Amniotic epithelial cell (primary cell): ENCODE measurements around the gene VSIG10L2.

ENCODE experiments used
- DNase-seq: peaks from one replicate; pipeline ENCODE4 v3.0.0-alpha.2; 2010; ENCODE audit warnings: low read depth

The VSIG10L2 gene

GRCh38 chr11:125947419-125948277 is 1.8 kb downstream of the VSIG10L2 start:
- DNase-seq: no peak

DNA sequence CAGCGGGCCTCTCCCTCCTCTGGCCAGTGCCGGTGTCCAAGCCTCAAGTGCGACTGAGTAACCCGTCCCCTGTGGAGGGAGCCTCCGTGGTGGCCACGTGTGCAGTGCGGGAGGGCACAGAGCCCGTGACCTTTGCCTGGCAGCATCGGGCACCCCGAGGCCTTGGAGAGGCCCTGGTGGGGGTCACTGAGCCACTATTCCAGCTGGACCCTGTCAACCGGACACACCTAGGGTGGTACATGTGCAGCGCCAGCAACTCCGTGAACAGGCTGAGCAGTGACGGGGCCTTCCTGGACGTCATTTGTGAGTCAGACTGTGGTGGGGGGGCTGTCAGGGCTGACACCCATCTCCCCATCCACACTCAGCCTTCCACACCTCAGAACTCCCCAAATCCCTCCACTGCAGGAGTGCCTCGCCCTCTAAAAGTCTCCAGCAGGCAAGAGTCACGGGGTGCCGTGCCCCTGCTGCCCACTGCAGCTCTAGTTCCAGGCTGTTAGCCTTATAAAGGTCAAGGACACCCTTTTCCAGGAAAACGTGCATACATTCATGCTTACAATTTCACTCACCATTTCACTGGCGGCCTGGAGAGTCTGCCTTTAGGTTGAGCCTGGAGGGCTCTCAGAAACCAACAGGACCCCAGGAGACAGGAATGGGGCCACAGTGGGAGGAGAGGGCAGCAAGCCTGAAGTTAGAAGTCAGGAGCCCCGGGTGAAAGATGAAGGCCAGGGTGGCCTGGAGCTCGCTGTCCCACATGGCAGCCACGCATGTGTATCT is 2.6 kb downstream of the VSIG10L2 start:
- DNase-seq: no peak

GRCh38 chr11:125949271-125950177 is 3.7 kb downstream of the VSIG10L2 start:
- no peak for DNase-seq

GRCh38 chr11:125950178-125950490 is 4.3 kb downstream of the VSIG10L2 start:
- DNase-seq: no peak

- DNase-seq: peak; percentile 1
Observed at GRCh38 chr11:125950696-125951651, 5.1 kb downstream of the VSIG10L2 start.

GRCh38 chr11:125951731-125952130 is 5.9 kb downstream of the VSIG10L2 start:
- no peak for DNase-seq

- no peak for DNase-seq
Observed at GRCh38 chr11:125952559-125952958, 6.7 kb downstream of the VSIG10L2 start.

GRCh38 chr11:125952973-125953372 is 7.1 kb downstream of the VSIG10L2 start:
- no peak for DNase-seq

DNA sequence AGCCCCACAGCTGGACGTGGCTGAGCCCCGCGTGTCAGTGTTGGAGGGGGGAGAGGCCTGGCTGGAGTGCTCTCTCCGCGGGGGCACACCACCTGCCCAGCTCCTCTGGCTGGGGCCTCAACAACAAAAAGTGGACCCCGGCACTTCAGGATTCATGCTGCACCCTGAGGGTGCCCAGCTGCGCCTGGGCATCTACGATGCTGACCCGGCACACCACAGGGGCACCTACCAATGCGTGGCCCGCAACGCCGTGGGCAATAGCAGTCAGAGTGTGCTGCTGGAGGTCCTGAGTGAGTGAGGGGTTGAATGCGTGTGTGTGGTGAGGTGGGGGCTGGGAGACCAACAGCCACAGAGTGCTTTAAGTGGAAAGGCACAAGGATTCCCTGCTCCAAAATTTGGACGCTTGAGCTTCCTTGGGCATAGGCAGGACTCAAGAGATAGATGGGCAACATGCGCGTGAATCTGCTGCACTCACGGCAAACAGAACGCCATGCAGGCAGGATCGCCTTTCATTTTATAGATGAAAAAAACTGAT is 7.6 kb downstream of the VSIG10L2 start:
- no peak for DNase-seq

- no peak for DNase-seq
Observed at GRCh38 chr11:125954123-125954944, 8.5 kb downstream of the VSIG10L2 start.

- DNase-seq: no peak
Observed at GRCh38 chr11:125954945-125955640, 9.2 kb downstream of the VSIG10L2 start.

DNA sequence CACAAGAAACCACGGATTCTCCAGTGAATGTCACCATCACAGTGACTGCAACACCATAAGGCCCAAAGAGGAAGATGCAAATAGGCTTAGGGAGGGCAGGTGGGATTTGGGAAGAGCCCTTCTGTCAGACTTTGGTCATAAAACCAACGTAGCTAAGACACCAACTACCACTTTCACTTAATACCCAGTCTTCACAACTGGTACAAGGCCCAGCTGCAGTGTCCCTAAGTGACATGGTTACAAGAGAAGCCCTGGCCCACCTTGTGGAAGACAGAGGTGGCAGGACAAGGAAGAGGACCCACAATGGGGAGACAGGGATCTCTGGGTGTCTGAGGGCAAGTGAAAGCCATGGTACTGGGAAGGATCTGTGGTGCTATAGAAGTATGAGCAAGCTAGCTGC is 10.0 kb downstream of the VSIG10L2 start:
- no peak for DNase-seq

DNA sequence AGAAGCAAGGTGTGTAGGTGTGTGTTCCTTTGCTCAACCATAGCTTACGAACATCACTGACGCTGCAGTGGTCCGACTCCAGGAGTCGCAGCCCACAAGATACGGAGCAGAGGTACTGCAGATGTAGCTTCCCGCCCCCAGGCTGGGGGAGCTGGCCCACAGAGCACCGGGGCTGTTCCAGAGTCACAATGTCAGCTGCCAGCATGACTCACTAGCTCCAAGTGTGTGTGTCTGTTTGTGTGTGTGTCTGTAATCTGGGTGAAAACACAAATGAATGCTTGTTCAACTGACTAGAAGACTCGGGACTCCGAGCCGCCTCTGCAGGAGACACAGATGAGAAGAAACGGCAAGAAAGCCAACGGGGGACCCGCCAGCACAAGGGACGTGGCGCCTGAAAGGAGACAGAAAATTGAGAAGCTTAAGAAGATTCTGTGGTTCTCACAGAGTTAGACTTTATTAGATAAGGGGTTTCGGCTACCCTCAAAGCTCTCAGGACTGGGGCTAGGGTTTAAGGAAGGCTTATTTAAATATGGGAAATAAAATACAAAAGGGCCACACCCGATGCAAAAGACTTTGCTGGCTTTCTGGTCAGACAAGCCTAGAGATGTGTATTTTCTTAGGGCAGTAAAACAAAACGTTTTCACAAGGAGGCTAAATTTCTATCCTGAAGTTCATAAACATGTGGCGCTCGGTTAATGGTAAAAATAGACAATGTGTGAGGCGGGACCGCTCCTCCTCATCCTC is 10.7 kb downstream of the VSIG10L2 start:
- no peak for DNase-seq

GRCh38 chr11:125957618-125958332 is 11.9 kb downstream of the VSIG10L2 start:
- no peak for DNase-seq

GRCh38 chr11:125958872-125959400 is 13.1 kb downstream of the VSIG10L2 start:
- no peak for DNase-seq

GRCh38 chr11:125959511-125959910 is 13.7 kb downstream of the VSIG10L2 start:
- no peak for DNase-seq

DNA sequence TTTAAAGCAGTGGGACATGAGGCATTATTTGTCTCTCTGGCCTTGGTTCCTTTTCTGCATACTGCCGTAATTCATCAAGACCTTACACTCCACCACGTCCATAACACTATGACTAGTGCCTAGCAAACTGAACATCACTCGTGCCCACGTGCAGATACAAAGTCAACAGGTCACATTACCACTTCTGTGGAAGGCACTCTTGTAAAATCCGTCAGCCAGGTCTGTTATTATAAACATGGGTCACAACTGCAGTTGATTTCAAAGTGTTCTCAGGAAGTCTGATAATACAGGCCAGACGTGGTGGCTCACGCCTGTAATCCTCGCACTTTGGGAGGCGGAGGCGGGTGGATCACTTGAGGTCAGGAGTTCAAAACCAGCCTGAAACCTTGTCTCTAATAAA is 14.1 kb downstream of the VSIG10L2 start:
- DNase-seq: no peak

DNA sequence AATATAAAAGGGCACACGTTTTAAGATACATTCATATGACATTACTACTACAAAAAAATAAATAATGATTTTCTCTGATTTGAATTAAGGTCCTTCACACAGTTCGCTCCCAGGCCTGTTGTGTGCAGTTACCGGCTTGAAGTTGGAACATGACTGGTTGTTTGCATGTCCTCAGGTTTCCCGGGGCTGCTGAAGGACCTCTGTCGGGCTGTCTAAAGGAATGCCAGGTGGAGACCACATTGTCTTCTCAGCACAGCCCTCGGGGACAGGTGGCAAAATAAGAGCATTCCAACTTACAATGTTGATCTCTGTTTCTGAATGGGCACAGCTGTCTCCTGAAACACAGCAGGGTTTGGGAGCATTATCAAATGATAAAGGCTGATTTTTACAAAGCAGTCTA is 14.9 kb downstream of the VSIG10L2 start:
- no peak for DNase-seq
